Natural killer cell (primary cell): Measurements from ENCODE around the gene DNAJC5G. TPM values are rescaled to one million over a fixed set of nuclear protein-coding genes. Genes with fewer than 3 reads are reported as not detected.

Experiments used
- ATAC-seq, 3 donors: fragments of 150-1000 bp in 2 of 3; fragments of 200-7000 bp in 1 of 3; cut with Tn5 transposase; 1 replicate in 1 of 3; 2 replicates in 2 of 3; pipeline ENCODE4 v1.10.0; 2021; ENCODE audit warnings: mild to moderate bottlenecking in 2 of 3, moderate library complexity in 2 of 3
- DNase-seq, 2 donors: peaks; one replicate each; pipeline versions ENCODE4 v3.0.0 to v3.0.0-alpha.2; 2013 to 2021; ENCODE audit warnings: mixed read lengths in 1 of 2
- H3K27ac ChIP-seq: one replicate; pipeline ENCODE4 v1.5.1; 2013; ENCODE audit warnings: mild to moderate bottlenecking, low read length
- H3K27me3 ChIP-seq: one replicate; pipeline ENCODE4 v1.6.1; 2013; ENCODE audit warnings: low read length; ENCODE audit not compliant: control insufficient read depth, insufficient read depth
- H3K36me3 ChIP-seq: one replicate; pipeline ENCODE4 v1.6.1; 2013; ENCODE audit warnings: low read length; ENCODE audit not compliant: control insufficient read depth, insufficient read depth
- H3K4me1 ChIP-seq: one replicate; pipeline ENCODE4 v1.6.1; 2013; ENCODE audit warnings: low read length; ENCODE audit not compliant: control insufficient read depth, insufficient read depth
- H3K4me3 ChIP-seq: one replicate; pipeline ENCODE4 v1.5.1; 2013; ENCODE audit warnings: low read length
- H3K9me3 ChIP-seq: one replicate; pipeline ENCODE4 v1.6.1; 2013; ENCODE audit warnings: low read length; ENCODE audit not compliant: control insufficient read depth, insufficient read depth
- H3K27ac Mint-ChIP-seq, 2 donors: one replicate each; pipeline ENCODE4 v1.8.0; 2022; ENCODE audit warnings: mild to moderate bottlenecking in 2 of 2, mixed read lengths in 2 of 2, moderate library complexity in 1 of 2
- H3K27me3 Mint-ChIP-seq, 2 donors: one replicate each; pipeline ENCODE4 v1.8.0; 2022; ENCODE audit warnings: low read depth in 2 of 2, mixed read lengths in 2 of 2
- H3K36me3 Mint-ChIP-seq: one replicate; pipeline ENCODE4 v1.8.0; 2022; ENCODE audit warnings: mixed read lengths
- H3K4me1 Mint-ChIP-seq, 2 donors: one replicate each; pipeline ENCODE4 v1.8.0; 2022; ENCODE audit warnings: mixed read lengths in 2 of 2
- H3K4me3 Mint-ChIP-seq: one replicate; pipeline ENCODE4 v1.8.0; 2022; ENCODE audit warnings: mild to moderate bottlenecking, moderate library complexity, mixed read lengths
- H3K9me3 Mint-ChIP-seq, 2 donors: one replicate each; pipeline ENCODE4 v1.8.0; 2022; ENCODE audit warnings: mixed read lengths in 2 of 2
- WGBS: methylation state at CpG from one replicate; pipeline ENCODE4 v1.1.7; 2013; ENCODE audit warnings: missing lambda C conversion rate; ENCODE audit not compliant: insufficient coverage; 5-methylcytosine and 5-hydroxymethylcytosine counted together
- intact Hi-C: fragments of 100-400 bp; cut with micrococcal nuclease; formaldehyde crosslinking; loops from one replicate; pipeline ENCODE4 v1.14.2; 2022
- total RNA-seq, 4 donors: library from RNA; stranded (reverse); fragments of 120-200 nt in 1 of 4; gene quantifications; one replicate each; pipeline versions ENCODE4 v1.2.3 to v1.2.4, GENCODE V29; 2013 to 2022
- TF ChIP-seq, protein P1 (sequence below): fragments of 200-600 bp; IDR thresholded peaks from one replicate; pipeline ENCODE4 v1.8.0; 2022; ENCODE audit warnings: antibody characterized with exemption

Gene DNAJC5G
- total RNA-seq, 3 donors from 2014 or later (not counting 1 experiment from before 2014, with no cell fraction given), result not detected

DNA sequence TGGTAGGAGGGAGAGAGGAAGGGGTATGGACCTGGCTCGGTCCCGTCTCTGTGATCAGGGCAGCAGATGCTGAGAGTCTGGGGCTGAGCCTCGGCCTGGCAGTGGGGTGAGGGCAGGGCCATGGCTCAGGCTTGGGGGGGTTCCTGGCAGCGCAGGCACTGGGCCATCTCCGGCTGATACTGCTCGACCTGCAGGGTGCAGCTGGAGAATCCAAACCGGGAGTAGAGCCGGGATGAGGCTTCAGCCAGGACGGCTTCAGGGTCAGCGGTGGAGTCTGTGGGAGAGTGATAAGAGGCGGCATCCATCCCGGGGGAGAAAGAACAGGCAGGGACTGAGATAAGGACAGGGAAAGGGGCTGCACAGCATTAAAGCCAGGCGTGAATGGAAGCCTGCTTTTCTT lies 20.0 kb upstream of the DNAJC5G start:
- WGBS, result 74% methylated on average over 12 of the region's 13 CpGs
- no peaks in the 10 kb centered on the region for H3K4me1 Mint-ChIP-seq
- H3K4me3 ChIP-seq, result no peak overlapping the region
- H3K36me3 ChIP-seq, result no peaks in the 10 kb centered on the region
- no peak for ATAC-seq
- H3K4me1 ChIP-seq, result peaks cover 2% of the 10 kb centered on the region
- H3K27me3 ChIP-seq, result peaks cover 9% of the 10 kb centered on the region
- intact Hi-C loops, result no loop called here
- DNase-seq, result no peak
- TF ChIP-seq, protein P1, sequence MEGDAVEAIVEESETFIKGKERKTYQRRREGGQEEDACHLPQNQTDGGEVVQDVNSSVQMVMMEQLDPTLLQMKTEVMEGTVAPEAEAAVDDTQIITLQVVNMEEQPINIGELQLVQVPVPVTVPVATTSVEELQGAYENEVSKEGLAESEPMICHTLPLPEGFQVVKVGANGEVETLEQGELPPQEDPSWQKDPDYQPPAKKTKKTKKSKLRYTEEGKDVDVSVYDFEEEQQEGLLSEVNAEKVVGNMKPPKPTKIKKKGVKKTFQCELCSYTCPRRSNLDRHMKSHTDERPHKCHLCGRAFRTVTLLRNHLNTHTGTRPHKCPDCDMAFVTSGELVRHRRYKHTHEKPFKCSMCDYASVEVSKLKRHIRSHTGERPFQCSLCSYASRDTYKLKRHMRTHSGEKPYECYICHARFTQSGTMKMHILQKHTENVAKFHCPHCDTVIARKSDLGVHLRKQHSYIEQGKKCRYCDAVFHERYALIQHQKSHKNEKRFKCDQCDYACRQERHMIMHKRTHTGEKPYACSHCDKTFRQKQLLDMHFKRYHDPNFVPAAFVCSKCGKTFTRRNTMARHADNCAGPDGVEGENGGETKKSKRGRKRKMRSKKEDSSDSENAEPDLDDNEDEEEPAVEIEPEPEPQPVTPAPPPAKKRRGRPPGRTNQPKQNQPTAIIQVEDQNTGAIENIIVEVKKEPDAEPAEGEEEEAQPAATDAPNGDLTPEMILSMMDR, result no peak
- no peaks in the 10 kb centered on the region for H3K9me3 Mint-ChIP-seq
- H3K27ac ChIP-seq, result no peak overlapping the region
- H3K27me3 Mint-ChIP-seq, result peaks cover 34 to 45% of the 10 kb centered on the region in 2 donors
- H3K9me3 ChIP-seq, result no peaks in the 10 kb centered on the region
- H3K36me3 Mint-ChIP-seq, result no peaks in the 10 kb centered on the region
- no peak overlapping the region for H3K4me3 Mint-ChIP-seq
- no peak overlapping the region for H3K27ac Mint-ChIP-seq

DNA sequence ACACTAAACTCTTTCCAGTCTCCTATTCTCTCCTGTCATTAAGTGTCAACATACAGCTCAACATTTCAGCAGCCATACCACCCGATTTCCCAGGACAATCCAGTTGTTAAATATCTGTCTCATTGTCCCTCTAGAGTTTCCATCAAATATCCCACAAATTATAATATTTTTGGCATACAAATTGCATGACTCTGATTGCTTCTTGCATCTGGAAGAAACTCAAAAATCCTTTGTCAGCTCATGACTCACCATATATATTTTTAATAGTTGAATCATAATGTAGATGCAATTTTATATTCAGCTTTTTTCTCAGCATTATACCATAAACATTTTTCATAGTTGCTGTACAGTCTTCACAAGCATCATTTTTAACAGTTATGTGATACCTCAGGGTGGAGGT lies 19.6 kb upstream of the DNAJC5G start:
- Mint-ChIP-seq H3K4me1 (no peaks in the 10 kb centered on the region), H3K27me3 (peaks cover 39 to 47% of the 10 kb centered on the region in 2 donors), H3K4me3 (no peak overlapping the region), H3K27ac (no peak overlapping the region), H3K36me3 (no peaks in the 10 kb centered on the region), H3K9me3 (no peaks in the 10 kb centered on the region)
- ATAC-seq (no peak), DNase-seq (no peak)
- Histone ChIP-seq H3K27ac (no peak overlapping the region), H3K27me3 (peaks cover 10% of the 10 kb centered on the region), H3K36me3 (no peaks in the 10 kb centered on the region), H3K9me3 (no peaks in the 10 kb centered on the region), H3K4me1 (no peaks in the 10 kb centered on the region), H3K4me3 (no peak overlapping the region)
- WGBS, result 58% methylated on average over 1 of the region's 1 CpG
- TF ChIP-seq, protein P1, result no peak
- intact Hi-C loops, result no loop called here

DNA sequence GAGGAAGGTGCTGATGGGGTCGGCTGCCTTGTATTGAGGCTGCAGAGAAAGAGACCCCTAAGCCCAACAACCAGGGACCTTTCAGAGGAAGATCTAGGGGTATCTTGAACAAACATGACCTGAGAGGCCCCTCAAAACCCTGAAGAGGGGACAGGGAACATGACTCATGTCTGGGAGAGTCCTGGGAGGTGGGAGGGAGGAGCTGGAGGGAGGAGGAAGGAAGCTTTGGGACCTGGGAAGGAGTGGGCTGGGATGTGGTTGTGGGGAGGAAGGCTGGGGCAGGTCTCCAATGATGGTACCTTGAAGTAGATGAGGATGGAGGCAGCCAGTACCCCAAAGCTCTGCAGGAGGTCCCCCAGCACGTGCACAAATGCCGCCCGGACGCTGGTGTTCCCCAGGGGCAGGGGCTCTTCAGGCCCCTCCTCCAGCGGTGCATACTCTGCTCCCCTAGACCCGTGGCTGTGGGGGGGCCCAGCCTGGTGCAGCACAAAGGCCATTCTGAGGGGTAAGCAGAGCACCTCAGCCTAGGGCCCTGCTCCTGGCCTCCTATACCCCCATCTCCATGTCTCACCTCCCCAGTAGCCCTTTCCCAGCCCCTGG lies 18.3 kb upstream of the DNAJC5G start:
- Mint-ChIP-seq H3K36me3 (no peaks in the 10 kb centered on the region), H3K27me3 (peaks cover 44 to 51% of the 10 kb centered on the region in 2 donors), H3K4me3 (no peak overlapping the region), H3K4me1 (peaks cover 8 to 11% of the 10 kb centered on the region in 2 donors), H3K9me3 (no peaks in the 10 kb centered on the region), H3K27ac (no peak overlapping the region)
- intact Hi-C loops, result no loop called here
- Histone ChIP-seq H3K27me3 (peaks cover 20% of the 10 kb centered on the region), H3K27ac (no peak overlapping the region), H3K9me3 (no peaks in the 10 kb centered on the region), H3K4me3 (no peak overlapping the region), H3K4me1 (peaks cover 6% of the 10 kb centered on the region), H3K36me3 (no peaks in the 10 kb centered on the region)
- no peak for DNase-seq
- WGBS, result 84% methylated on average over 7 of the region's 7 CpGs
- ATAC-seq, result no peak
- TF ChIP-seq, protein P1, result no peak

DNA sequence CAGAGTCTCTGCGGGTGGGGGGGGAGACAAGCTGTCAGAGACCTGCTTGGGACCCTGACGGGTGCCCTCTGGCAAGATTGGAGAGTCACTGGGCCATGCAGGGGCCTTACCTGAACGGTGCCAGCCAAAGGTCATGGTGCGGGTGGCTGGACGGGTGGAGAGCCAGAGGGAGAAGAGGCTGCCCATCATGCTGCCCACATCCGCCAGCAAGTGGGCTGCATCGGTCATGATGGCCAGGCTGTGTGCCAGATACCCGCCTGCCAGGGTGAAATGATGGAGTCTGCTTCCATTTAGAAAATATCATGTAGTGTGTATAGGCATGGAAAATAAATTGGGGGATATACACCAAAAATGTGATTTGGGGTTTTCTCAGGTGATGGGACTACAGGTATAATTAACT lies 17.2 kb upstream of the DNAJC5G start:
- intact Hi-C loops, result no loop called here
- TF ChIP-seq, protein P1, result no peak
- Mint-ChIP-seq H3K27ac (no peak overlapping the region), H3K9me3 (no peaks in the 10 kb centered on the region), H3K4me1 (peaks cover 10 to 13% of the 10 kb centered on the region in 2 donors), H3K4me3 (no peak overlapping the region), H3K27me3 (peaks cover 46 to 52% of the 10 kb centered on the region in 2 donors), H3K36me3 (no peaks in the 10 kb centered on the region)
- Histone ChIP-seq H3K27ac (no peak overlapping the region), H3K4me1 (peaks cover 7% of the 10 kb centered on the region), H3K4me3 (no peak overlapping the region), H3K36me3 (no peaks in the 10 kb centered on the region), H3K27me3 (peaks cover 20% of the 10 kb centered on the region), H3K9me3 (no peaks in the 10 kb centered on the region)
- no peak for DNase-seq
- WGBS, result 89% methylated on average over 8 of the region's 8 CpGs
- ATAC-seq, result no peak
